ENCODE data around the gene DGLUCY. TPM values are rescaled to one million over a fixed set of nuclear protein-coding genes. Genes with fewer than 3 reads are reported as not detected.

DGLUCY gene
- total and polyA plus RNA-seq, 2 experiments from 2014 or later: 82.7 to 90.0 TPM

DNA sequence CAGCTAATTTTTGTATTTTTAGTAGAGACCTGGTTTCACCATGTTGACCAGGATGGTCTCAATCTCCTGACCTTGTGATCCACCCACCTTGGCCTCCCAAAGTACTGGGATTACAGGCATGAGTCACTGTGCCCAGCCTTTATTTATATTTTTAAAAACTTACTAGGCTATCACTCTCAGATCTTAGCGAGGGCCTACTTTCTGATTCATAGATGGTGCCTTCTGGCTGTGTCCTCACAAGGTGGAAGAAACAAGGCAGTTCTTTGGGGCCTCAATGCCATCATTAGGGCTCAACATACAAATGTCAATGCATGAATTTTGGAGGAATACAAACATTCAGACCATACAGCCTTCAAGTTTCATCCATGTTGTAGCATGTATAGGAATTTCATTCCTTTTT is 2.4 kb upstream of the DGLUCY start:
- TF ChIP-seq, protein P1, sequence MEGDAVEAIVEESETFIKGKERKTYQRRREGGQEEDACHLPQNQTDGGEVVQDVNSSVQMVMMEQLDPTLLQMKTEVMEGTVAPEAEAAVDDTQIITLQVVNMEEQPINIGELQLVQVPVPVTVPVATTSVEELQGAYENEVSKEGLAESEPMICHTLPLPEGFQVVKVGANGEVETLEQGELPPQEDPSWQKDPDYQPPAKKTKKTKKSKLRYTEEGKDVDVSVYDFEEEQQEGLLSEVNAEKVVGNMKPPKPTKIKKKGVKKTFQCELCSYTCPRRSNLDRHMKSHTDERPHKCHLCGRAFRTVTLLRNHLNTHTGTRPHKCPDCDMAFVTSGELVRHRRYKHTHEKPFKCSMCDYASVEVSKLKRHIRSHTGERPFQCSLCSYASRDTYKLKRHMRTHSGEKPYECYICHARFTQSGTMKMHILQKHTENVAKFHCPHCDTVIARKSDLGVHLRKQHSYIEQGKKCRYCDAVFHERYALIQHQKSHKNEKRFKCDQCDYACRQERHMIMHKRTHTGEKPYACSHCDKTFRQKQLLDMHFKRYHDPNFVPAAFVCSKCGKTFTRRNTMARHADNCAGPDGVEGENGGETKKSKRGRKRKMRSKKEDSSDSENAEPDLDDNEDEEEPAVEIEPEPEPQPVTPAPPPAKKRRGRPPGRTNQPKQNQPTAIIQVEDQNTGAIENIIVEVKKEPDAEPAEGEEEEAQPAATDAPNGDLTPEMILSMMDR (IDR thresholded peaks at IDR 0.05; ENCODE audit: low read depth, low read length): no peak
- H3K9me3 ChIP-seq (ENCODE audit: low read depth): no peaks in the 10 kb centered on the region
- H3K4me3 ChIP-seq: no peak overlapping the region
- no peak overlapping the region for H3K27ac ChIP-seq
- DNase-seq (ENCODE audit: low read depth in 1 of 2, low spot score in 1 of 2): no peak
- H3K36me3 ChIP-seq: no peaks in the 10 kb centered on the region
- peaks cover 9% of the 10 kb centered on the region for H3K4me1 ChIP-seq (ENCODE audit: low read depth)
- no peaks in the 10 kb centered on the region for H3K27me3 ChIP-seq

DNA sequence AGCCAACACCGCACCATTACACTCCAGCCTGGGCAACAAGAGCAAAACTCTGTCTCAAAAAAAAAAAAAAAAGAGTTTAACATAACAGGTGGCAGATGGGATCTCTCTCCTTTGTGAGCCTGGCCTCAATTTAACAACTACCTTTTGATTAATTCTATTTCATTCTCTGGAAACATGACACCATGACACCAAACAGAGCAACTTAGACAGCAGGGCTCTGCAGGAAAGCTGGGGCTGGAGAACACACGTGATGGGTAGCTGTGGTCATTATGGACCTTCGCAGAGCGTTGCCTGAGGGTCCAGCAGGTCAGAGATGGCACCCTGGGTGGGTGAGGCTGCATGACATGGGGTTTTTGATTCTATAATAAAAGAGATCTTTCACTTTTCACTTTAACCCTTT is 1.7 kb upstream of the DGLUCY start:
- H3K4me3 ChIP-seq: no peak overlapping the region
- H3K9me3 ChIP-seq (ENCODE audit: low read depth): no peaks in the 10 kb centered on the region
- TF ChIP-seq, protein P1 (IDR thresholded peaks at IDR 0.05; ENCODE audit: low read depth, low read length): no peak
- DNase-seq (ENCODE audit: low read depth in 1 of 2, low spot score in 1 of 2): no peak
- no peak overlapping the region for H3K27ac ChIP-seq
- H3K4me1 ChIP-seq (ENCODE audit: low read depth): peaks cover 9% of the 10 kb centered on the region
- H3K36me3 ChIP-seq: no peaks in the 10 kb centered on the region
- no peaks in the 10 kb centered on the region for H3K27me3 ChIP-seq

DNA sequence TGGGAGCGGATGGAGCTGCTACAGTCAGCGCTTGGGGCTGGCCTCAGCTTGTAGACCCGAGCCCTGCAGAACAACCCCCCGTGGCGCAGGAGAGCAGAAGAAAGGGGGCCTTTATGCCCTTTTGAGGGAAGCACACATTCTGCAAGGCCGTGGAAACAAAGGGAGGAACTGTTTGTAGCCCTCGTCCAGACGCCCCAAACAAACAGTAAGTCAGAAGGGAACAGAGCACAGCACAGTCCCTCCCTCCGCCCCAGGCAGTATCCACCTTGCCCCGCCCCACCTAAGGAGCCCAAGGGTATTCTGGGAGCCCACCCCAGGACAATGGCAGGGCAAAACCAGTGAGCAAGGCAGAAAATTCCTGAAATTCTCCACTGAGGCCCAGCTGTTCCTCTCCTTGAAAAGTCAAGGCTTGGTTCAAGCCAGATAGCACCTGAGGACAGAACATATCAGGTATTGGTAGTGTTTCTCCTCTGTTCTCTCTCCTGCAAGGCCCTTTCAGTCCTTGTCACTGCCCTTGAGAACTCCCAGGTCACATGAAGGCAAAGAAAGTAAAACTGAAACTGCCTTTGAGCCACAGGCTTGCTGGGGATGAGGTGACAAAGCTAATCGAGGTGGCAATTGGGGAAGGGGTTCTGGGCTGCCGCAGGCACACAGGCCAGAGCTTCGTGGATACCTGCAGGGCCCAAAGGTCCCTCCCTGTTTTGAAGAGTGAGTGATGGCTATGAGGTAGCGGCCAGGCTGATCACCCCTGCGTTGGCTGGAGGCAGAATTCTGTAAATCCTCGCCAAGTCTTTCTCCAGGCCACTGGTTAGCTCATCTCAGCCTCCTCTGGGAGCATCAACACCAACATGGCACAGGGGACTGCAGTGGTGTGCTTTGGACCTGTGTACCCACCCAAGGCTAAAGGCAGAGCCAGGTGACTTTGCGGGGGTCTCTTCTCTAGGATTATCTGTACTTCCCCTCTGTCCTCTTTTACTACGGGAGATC is 499 bp downstream of the DGLUCY start:
- TF ChIP-seq, protein P1 (IDR thresholded peaks at IDR 0.05; ENCODE audit: low read depth, low read length): no peak
- Histone ChIP-seq H3K4me3 (peak overlapping the region; percentile 24), H3K27ac (peak overlapping the region; percentile 89), H3K36me3 (no peaks in the 10 kb centered on the region), H3K4me1 (ENCODE audit: low read depth) (peaks cover 9% of the 10 kb centered on the region), H3K27me3 (no peaks in the 10 kb centered on the region), H3K9me3 (ENCODE audit: low read depth) (no peaks in the 10 kb centered on the region)
- peak; percentile 53 to 57 for DNase-seq (ENCODE audit: low read depth in 1 of 2, low spot score in 1 of 2)

DNA sequence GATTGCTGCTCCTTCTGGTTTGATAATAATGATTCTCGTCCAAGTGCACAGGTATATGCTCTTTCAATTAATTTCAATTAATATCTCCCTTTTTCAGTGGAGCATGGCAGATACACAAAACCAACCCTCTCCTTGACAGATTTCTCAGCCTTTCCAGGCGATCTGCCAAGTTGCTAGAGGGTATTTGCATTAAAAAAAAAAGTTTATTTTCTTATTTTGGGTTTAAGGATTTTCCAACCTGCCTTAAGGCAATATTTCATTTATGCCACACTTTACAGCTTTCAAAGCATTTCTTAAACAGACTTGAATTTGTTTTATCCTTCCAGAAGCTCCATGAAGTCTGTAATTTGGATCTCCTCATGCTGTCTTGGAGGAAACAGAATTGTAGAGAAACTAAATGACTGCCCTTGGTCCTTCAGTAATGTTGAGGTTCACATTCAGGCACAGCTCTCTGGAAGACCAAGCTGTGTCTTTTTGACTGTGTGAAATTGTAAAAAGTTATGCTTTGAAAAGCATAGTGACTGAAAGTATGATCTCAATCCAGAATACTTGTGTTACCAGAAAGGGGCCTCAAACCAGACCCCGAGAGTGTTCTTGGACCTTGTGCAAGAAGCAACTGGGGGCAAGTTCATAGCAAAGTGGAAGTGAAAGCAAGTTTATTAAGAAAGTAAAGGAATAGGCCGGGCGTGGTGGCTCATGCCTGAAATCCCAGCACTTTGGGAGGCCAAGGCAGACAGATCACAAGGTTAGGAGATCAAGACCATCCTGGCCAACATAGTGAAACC is 2.3 kb downstream of the DGLUCY start:
- TF ChIP-seq, protein P1 (IDR thresholded peaks at IDR 0.05; ENCODE audit: low read depth, low read length): no peak
- Histone ChIP-seq H3K27me3 (no peaks in the 10 kb centered on the region), H3K27ac (no peak overlapping the region), H3K4me3 (no peak overlapping the region), H3K4me1 (ENCODE audit: low read depth) (peaks cover 9% of the 10 kb centered on the region), H3K36me3 (no peaks in the 10 kb centered on the region), H3K9me3 (ENCODE audit: low read depth) (no peaks in the 10 kb centered on the region)
- DNase-seq (ENCODE audit: low read depth in 1 of 2, low spot score in 1 of 2): no peak

DNA sequence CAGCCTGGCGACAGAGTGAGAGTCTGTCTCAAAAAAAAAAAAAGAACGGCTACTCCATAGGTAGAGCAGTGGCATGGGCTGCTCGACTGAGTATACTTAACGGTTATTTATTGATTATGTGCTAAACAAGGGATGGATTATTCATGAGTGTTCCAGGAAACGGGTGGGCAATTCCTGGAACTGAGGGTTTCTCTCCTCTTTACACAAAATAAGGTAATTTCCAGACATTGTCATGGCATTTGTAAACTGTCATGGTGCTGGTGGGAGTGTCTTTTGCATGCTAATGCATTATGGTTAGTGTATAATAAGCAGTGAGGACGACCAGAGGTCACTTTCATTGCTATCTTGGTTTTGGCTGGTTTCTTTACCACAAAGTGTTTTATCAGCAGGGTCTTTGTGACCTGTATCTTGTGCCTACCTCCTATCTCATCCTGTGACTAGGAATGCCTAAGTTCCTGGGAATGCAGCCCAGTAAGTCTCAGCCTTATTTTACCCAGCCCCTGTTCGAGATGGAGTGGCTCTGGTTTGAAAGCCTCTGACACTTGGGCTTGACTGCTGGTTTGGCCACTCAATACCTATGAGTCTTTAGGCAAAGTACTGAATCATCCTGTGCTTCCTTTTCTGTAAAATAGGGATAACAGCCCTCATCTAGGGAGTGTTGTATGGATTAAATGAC is 3.2 kb downstream of the DGLUCY start:
- no peaks in the 10 kb centered on the region for H3K9me3 ChIP-seq (ENCODE audit: low read depth)
- TF ChIP-seq, protein P1 (IDR thresholded peaks at IDR 0.05; ENCODE audit: low read depth, low read length): no peak
- no peaks in the 10 kb centered on the region for H3K27me3 ChIP-seq
- DNase-seq (ENCODE audit: low read depth in 1 of 2, low spot score in 1 of 2): no peak
- H3K36me3 ChIP-seq: no peaks in the 10 kb centered on the region
- H3K4me1 ChIP-seq (ENCODE audit: low read depth): peaks cover 9% of the 10 kb centered on the region
- H3K4me3 ChIP-seq: no peak overlapping the region
- no peak overlapping the region for H3K27ac ChIP-seq
